ENCODE data around the gene TMCC3. TPM values are rescaled to one million over a fixed set of nuclear protein-coding genes. Genes with fewer than 3 reads are reported as not detected.
A peak's percentile ranks its signal among the peaks of the same experiment; 100 is the strongest.

Gene TMCC3
- total RNA-seq, 4 donors from 2014 or later, result 12.4 to 47.3 (median 32.7) TPM

- intact Hi-C loops (cut with DNase I; ENCODE audit: low total_unique reads), result loop anchor here (5.0 kb wide), 2 partner anchors 388 to 398 kb away; partner anchors contain the start of gene PLXNC1
- DNase-seq, result no peak
- TF ChIP-seq POLR2A (IDR thresholded peaks at IDR 0.05) (no peak), CTCF (IDR thresholded peaks at IDR 0.05) (no peak)
- Histone ChIP-seq H3K27me3 (no peaks in the 10 kb centered on the region), H3K9me3 (no peaks in the 10 kb centered on the region), H3K36me3 (no peaks in the 10 kb centered on the region), H3K4me1 (no peaks in the 10 kb centered on the region), H3K27ac (no peak overlapping the region), H3K4me3 (no peak overlapping the region)
Observed at GRCh38 chr12:94534774-94535509, 115.4 kb downstream of the TMCC3 start.

GRCh38 chr12:94534278-94534677, 116.1 kb downstream of the TMCC3 start:
- no peaks in the 10 kb centered on the region for H3K36me3 ChIP-seq
- no peak for TF ChIP-seq CTCF (IDR thresholded peaks at IDR 0.05)
- TF ChIP-seq POLR2A (IDR thresholded peaks at IDR 0.05), result no peak
- DNase-seq, result no peak
- H3K9me3 ChIP-seq, result no peaks in the 10 kb centered on the region
- H3K27ac ChIP-seq, result no peak overlapping the region
- H3K27me3 ChIP-seq, result no peaks in the 10 kb centered on the region
- no peak overlapping the region for H3K4me3 ChIP-seq
- intact Hi-C loops (cut with DNase I; ENCODE audit: low total_unique reads), result loop anchor here (5.0 kb wide), 1 partner anchor 397 kb away; no protein-coding TSS in a partner anchor
- no peaks in the 10 kb centered on the region for H3K4me1 ChIP-seq

- Histone ChIP-seq H3K9me3 (no peaks in the 10 kb centered on the region), H3K36me3 (no peaks in the 10 kb centered on the region), H3K4me3 (no peak overlapping the region), H3K27ac (no peak overlapping the region), H3K27me3 (no peaks in the 10 kb centered on the region), H3K4me1 (no peaks in the 10 kb centered on the region)
- DNase-seq, result peak; percentile 66 to 76
- intact Hi-C loops (cut with DNase I; ENCODE audit: low total_unique reads), result loop anchor here (5.0 kb wide), 1 partner anchor 395 kb away; no protein-coding TSS in a partner anchor
- peak; percentile 72 to 86 (median 81) for TF ChIP-seq CTCF (IDR thresholded peaks at IDR 0.05)
- no peak for TF ChIP-seq POLR2A (IDR thresholded peaks at IDR 0.05)
Observed at GRCh38 chr12:94532490-94533422, 117.6 kb downstream of the TMCC3 start.

- Histone ChIP-seq H3K4me3 (no peak overlapping the region), H3K4me1 (no peaks in the 10 kb centered on the region), H3K27ac (no peak overlapping the region), H3K9me3 (no peaks in the 10 kb centered on the region), H3K36me3 (no peaks in the 10 kb centered on the region), H3K27me3 (no peaks in the 10 kb centered on the region)
- no peak for DNase-seq
- intact Hi-C loops (cut with DNase I; ENCODE audit: low total_unique reads), result loop anchor here (5.0 kb wide), 1 partner anchor 394 kb away; no protein-coding TSS in a partner anchor
- no peak for TF ChIP-seq POLR2A (IDR thresholded peaks at IDR 0.05)
Observed at GRCh38 chr12:94531196-94531720, 119.1 kb downstream of the TMCC3 start.

- Histone ChIP-seq H3K36me3 (no peaks in the 10 kb centered on the region), H3K4me3 (no peak overlapping the region), H3K27ac (no peak overlapping the region), H3K9me3 (no peaks in the 10 kb centered on the region), H3K27me3 (no peaks in the 10 kb centered on the region), H3K4me1 (no peaks in the 10 kb centered on the region)
- TF ChIP-seq POLR2A (IDR thresholded peaks at IDR 0.05) (no peak), CTCF (IDR thresholded peaks at IDR 0.05) (no peak)
- DNase-seq, result no peak
- intact Hi-C loops (cut with DNase I; ENCODE audit: low total_unique reads), result no loop called here
Observed at GRCh38 chr12:94525951-94526350, 124.4 kb downstream of the TMCC3 start.

Small RNA genes within 50 kb of the gene (microRNA-seq; reads per million reads assigned to microRNA genes)
- gene MIR5700 (ENCODE audit: borderline microRNAs expressed, borderline replicate concordance), result not detected

Small RNA genes within 50 kb of the gene (small RNA-seq; reads per million reads assigned to genes)
- not detected for gene LSM3P2
- not detected for gene MIR5700

Other genes starting within 250 kb of the TMCC3 start
- 10 to 100 TPM; 14.7 to 40.7 (median 33.2) TPM for gene CEP83, start 190.7 kb downstream of the TMCC3 start, total RNA-seq

Data from uterus (tissue), 4 donors.